IPS DF 6.9 (cell line): ENCODE results near the gene HMGN4.
"Not testable (repeated sequence)": the region's sequence is repeated elsewhere in the genome, so short reads cannot be mapped to it uniquely, and the experiment has no call there.

Source experiments
- DNase-seq: peaks from one replicate; pipeline ENCODE4 v3.0.0-alpha.2; 2013; ENCODE audit warnings: low read depth, low spot score
- H3K27ac ChIP-seq: one replicate; pipeline ENCODE4 v1.5.1; 2013; ENCODE audit warnings: low read length, control low read depth
- H3K27me3 ChIP-seq: 2 replicates; pipeline ENCODE4 v1.6.1; 2013; ENCODE audit warnings: mild to moderate bottlenecking, low read length; ENCODE audit not compliant: control insufficient read depth, insufficient read depth
- H3K36me3 ChIP-seq: 2 replicates; pipeline ENCODE4 v1.6.1; 2013; ENCODE audit warnings: low read length; ENCODE audit not compliant: control insufficient read depth, insufficient read depth
- H3K4me1 ChIP-seq: 2 replicates; pipeline ENCODE4 v1.6.1; 2013; ENCODE audit warnings: low read length; ENCODE audit not compliant: control insufficient read depth, insufficient read depth
- H3K4me3 ChIP-seq: 2 replicates; pipeline ENCODE4 v1.5.1; 2013; ENCODE audit warnings: mild to moderate bottlenecking, low read length
- H3K9me3 ChIP-seq: 2 replicates; pipeline ENCODE4 v1.6.1; 2013; ENCODE audit warnings: low read length, inconsistent platforms; ENCODE audit not compliant: control insufficient read depth, insufficient read depth
- WGBS: extraction: QIAGEN DNeasy Blood & Tissue Kit; methylation state at CpG from one replicate; pipeline ENCODE4 v1.1.7; 2013; ENCODE audit warnings: mixed read lengths, missing lambda C conversion rate; ENCODE audit not compliant: insufficient read length, insufficient coverage; 5-methylcytosine and 5-hydroxymethylcytosine counted together

The HMGN4 gene

GRCh38 chr6:26522486-26523228 is 15.5 kb upstream of the HMGN4 start:
- no CpG with 5 or more reads among the region's 11 CpGs for WGBS
- H3K9me3 ChIP-seq, DNase-seq: not testable (repeated sequence)

GRCh38 chr6:26524314-26524713 is 13.9 kb upstream of the HMGN4 start:
- not testable (repeated sequence) for H3K27ac ChIP-seq, H3K9me3 ChIP-seq, DNase-seq, H3K4me1 ChIP-seq, H3K27me3 ChIP-seq, H3K4me3 ChIP-seq, H3K36me3 ChIP-seq
- WGBS = no CpG with 5 or more reads among the region's 2 CpGs

More at GRCh38 chr6:26522486-26523228, 15.5 kb upstream of the HMGN4 start:
- peak overlapping the region; percentile 69; the same call in 1 of the 2 replicates for H3K4me3 ChIP-seq
- not testable (repeated sequence) for H3K27ac ChIP-seq, H3K4me1 ChIP-seq, H3K27me3 ChIP-seq, H3K36me3 ChIP-seq

GRCh38 chr6:26524722-26525370 is 13.3 kb upstream of the HMGN4 start:
- Histone ChIP-seq H3K27me3 (no peaks in the 10 kb centered on the region), H3K36me3 (no peaks in the 10 kb centered on the region), H3K4me3 (no peak overlapping the region), H3K9me3 (no peaks in the 10 kb centered on the region), H3K4me1 (peaks cover 2% of the 10 kb centered on the region; the same call in 1 of the 2 replicates), H3K27ac (no peak overlapping the region)
- DNase-seq = no peak
- no CpG with 5 or more reads among the region's 7 CpGs for WGBS

- no CpG with 5 or more reads among the region's 2 CpGs for WGBS
- Histone ChIP-seq H3K4me3 (no peak overlapping the region), H3K9me3 (no peaks in the 10 kb centered on the region), H3K27me3 (no peaks in the 10 kb centered on the region), H3K36me3 (no peaks in the 10 kb centered on the region), H3K4me1 (peaks cover 2% of the 10 kb centered on the region; the same call in 1 of the 2 replicates), H3K27ac (no peak overlapping the region)
- no peak for DNase-seq
Observed at GRCh38 chr6:26525838-26526237, 12.3 kb upstream of the HMGN4 start.

- H3K4me3 ChIP-seq = no peak overlapping the region
- H3K27me3 ChIP-seq = no peaks in the 10 kb centered on the region
- no CpG with 5 or more reads among the region's 1 CpG for WGBS
- no peaks in the 10 kb centered on the region for H3K36me3 ChIP-seq
- peaks cover 2% of the 10 kb centered on the region; the same call in 1 of the 2 replicates for H3K4me1 ChIP-seq
- H3K9me3 ChIP-seq = no peaks in the 10 kb centered on the region
- DNase-seq = no peak
- H3K27ac ChIP-seq = no peak overlapping the region
Observed at GRCh38 chr6:26526928-26527327, 11.2 kb upstream of the HMGN4 start.

DNA sequence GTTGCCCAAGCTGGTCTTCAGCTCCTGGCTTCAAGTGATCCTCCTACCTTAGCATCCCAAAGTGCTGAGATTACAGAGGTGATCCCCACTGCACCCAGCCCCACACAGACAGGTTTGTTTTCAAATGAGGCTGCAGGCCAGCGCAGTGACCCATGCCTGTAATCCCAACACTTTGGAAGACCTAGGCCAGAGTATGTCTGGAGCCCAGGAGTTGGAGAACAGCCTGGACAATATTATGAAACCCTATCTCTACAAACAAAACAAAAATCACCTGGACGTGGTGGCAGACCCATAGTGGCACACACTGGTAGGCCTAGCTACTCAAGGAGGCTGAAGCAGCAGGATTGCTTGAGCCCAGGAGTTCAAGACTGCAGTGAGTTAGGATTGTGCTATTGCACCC is 8.0 kb upstream of the HMGN4 start:
- H3K4me3 ChIP-seq = no peak overlapping the region
- no peaks in the 10 kb centered on the region for H3K9me3 ChIP-seq
- no peaks in the 10 kb centered on the region for H3K36me3 ChIP-seq
- WGBS = no CpG with 5 or more reads among the region's 2 CpGs
- H3K27ac ChIP-seq = no peak overlapping the region
- H3K27me3 ChIP-seq = no peaks in the 10 kb centered on the region
- H3K4me1 ChIP-seq = peaks cover 2% of the 10 kb centered on the region; the same call in 1 of the 2 replicates
- no peak for DNase-seq

DNA sequence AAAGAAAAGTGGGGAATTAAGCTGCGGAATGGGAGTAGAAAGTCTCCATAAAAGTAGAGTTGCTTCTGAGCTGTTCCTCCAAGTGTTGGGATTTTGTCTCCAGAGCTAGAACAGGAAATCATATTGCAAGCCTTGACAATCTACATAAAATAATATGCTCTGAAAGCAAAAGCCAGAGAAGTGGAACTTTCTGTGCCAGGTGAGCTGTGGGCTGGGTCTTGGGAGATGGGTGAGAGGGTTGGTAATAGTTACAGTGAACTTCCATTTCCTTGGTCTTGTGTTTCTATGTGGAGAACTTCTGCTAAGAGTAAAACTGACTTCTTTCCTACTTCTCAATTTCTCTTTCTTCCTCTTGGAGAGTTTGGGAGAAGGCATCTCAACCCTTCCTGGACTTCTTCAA is 6.3 kb upstream of the HMGN4 start:
- no peak for DNase-seq
- Histone ChIP-seq H3K36me3 (no peaks in the 10 kb centered on the region), H3K9me3 (no peaks in the 10 kb centered on the region), H3K27me3 (no peaks in the 10 kb centered on the region), H3K27ac (no peak overlapping the region), H3K4me1 (peaks cover 2% of the 10 kb centered on the region; the same call in 1 of the 2 replicates), H3K4me3 (no peak overlapping the region)
- no CpG with 5 or more reads among the region's 1 CpG for WGBS

DNA sequence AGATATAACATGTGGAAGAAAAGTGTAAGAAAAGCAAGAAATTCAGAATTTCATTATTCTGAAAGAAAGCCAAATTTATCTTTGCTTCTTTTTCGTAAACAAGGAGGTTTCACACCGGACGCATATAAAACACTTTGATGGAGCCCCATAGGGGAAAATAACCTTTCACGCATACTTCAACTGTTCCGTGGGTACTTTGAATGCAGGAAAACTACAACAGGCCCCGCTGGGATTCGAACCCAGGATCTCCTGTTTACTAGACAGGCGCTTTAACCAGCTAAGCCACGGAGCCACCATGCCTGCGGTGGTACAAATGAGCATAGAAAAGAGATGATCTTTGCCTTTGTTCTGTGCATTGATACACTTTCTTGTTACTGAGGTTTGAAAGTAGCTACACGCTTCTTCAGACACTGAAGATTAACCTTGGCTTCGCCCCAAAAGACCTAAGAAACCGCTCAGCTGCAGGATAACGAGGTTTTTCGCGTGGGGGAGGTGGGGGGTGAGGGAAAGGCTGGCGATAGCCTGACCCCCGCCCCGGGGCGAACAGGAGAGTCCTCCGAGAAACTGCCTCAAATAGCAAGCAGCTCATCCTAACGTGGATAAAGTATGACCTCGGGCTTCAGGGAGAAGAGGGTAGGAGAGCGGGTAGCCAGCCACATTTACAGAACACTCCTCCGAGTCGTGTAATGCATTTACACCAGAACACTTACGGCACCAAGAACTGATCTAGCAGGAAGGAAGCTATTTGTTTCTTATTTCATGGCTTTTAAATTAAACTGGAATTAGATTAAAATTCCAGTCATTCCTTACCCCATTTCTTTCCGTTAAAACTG is 5.3 kb upstream of the HMGN4 start:
- Histone ChIP-seq H3K4me1 (peaks cover 2% of the 10 kb centered on the region; the same call in 1 of the 2 replicates), H3K9me3 (no peaks in the 10 kb centered on the region), H3K27ac (no peak overlapping the region), H3K36me3 (no peaks in the 10 kb centered on the region), H3K4me3 (peak overlapping the region; percentile 59; the same call in 1 of the 2 replicates), H3K27me3 (no peaks in the 10 kb centered on the region)
- no CpG with 5 or more reads among the region's 28 CpGs for WGBS
- no peak for DNase-seq

DNA sequence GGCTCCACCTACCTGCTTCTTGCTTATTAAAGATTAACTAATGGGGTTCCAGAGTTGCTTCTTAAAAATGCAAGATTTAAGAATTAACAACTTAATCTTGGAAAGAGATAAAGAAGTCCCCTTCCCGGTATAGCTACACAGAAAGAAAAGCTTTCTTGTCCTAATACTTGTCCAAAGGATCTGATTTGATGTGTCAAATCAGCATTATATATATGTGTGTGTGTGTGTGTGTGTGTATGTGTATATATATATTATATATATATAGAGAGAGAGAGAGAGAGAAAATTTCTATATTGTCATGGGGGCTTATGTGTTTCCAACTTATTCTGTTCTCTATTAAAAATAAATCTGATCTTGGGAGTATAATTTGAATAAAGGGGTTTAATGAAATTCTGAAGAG is 4.6 kb upstream of the HMGN4 start:
- Histone ChIP-seq H3K27me3 (no peaks in the 10 kb centered on the region), H3K27ac (no peak overlapping the region), H3K4me3 (peak overlapping the region; percentile 59; the same call in 1 of the 2 replicates), H3K9me3 (no peaks in the 10 kb centered on the region), H3K4me1 (no peaks in the 10 kb centered on the region), H3K36me3 (no peaks in the 10 kb centered on the region)
- no CpG with 5 or more reads among the region's 1 CpG for WGBS
- no peak for DNase-seq
